Heart right ventricle (tissue), 16 donors: Measurements from ENCODE around the gene TTC23. TPM values are rescaled to one million over a fixed set of nuclear protein-coding genes. Genes with fewer than 3 reads are reported as not detected.

ENCODE experiments used
- ATAC-seq, 8 donors: fragments of 200-7000 bp; cut with Tn5 transposase; one replicate each; pipeline ENCODE4 v1.9.1; 2020; ENCODE audit warnings: mild to moderate bottlenecking in 8 of 8, moderate library complexity in 8 of 8, moderate number of reproducible peaks in 1 of 8
- DNase-seq, 2 donors: peaks; one replicate each; pipeline ENCODE4 v3.0.0-alpha.2; 2020
- H3K27ac ChIP-seq, 10 donors: fragments of 200-600 bp; sonication (generic) in 2 of 10; one replicate each; pipeline versions ENCODE4 v1.5.0 to v1.8.0; 2020 to 2022; ENCODE audit warnings: mild to moderate bottlenecking in 3 of 10
- H3K27me3 ChIP-seq, 7 donors: fragments of 200-600 bp; one replicate each; pipeline ENCODE4 v1.8.0; 2021 to 2022; ENCODE audit warnings: mild to moderate bottlenecking in 2 of 7
- H3K36me3 ChIP-seq, 9 donors: fragments of 200-600 bp; sonication (generic) in 1 of 9; one replicate each; pipeline versions ENCODE4 v1.5.0 to v1.8.0; 2020 to 2022; ENCODE audit warnings: mild to moderate bottlenecking in 2 of 9
- H3K4me1 ChIP-seq, 9 donors: fragments of 200-600 bp; sonication (generic) in 1 of 9; one replicate each; pipeline versions ENCODE4 v1.5.0 to v1.8.0; 2020 to 2022; ENCODE audit warnings: mild to moderate bottlenecking in 4 of 9
- H3K4me3 ChIP-seq, 10 donors: fragments of 200-600 bp; sonication (generic) in 2 of 10; one replicate each; pipeline versions ENCODE4 v1.5.0 to v1.8.0; 2020 to 2022; ENCODE audit warnings: mild to moderate bottlenecking in 7 of 10, moderate library complexity in 2 of 10
- H3K9me3 ChIP-seq, 11 donors: fragments of 200-600 bp in 10 of 11; sonication (generic) in 2 of 11; one replicate each; pipeline versions ENCODE4 v1.5.0 to v1.8.0; 2013 to 2022; ENCODE audit warnings: mild to moderate bottlenecking in 2 of 11, control low read depth in 1 of 11, moderate library complexity in 1 of 11
- WGBS, 2 donors: extraction: QIAGEN DNeasy Blood & Tissue Kit; methylation state at CpG; one replicate each; pipeline ENCODE4 v1.1.7; 2013; ENCODE audit warnings: inconsistent platforms in 1 of 2; 5-methylcytosine and 5-hydroxymethylcytosine counted together
- intact Hi-C, 10 donors: fragments of 100-400 bp; cut with DNase I; formaldehyde crosslinking; loops; one replicate each; pipeline versions ENCODE4 v1.11.1 to v1.14.2; 2022
- polyA plus RNA-seq, 2 donors: library from polyadenylated mRNA; stranded (reverse); fragments of 200-250 nt; gene quantifications; one replicate each; pipeline ENCODE4 v1.2.3, GENCODE V29; 2013
- total RNA-seq, 10 donors: library from RNA; stranded (reverse); fragmentation: NEBNext Ultra II Directional in 3 of 10; extraction: Animal tissue kit (Norgen Biotek cat#: 25700) in 3 of 10; gene quantifications; one replicate each; pipeline versions ENCODE4 v1.2.1 to v1.2.4, GENCODE V29; 2021 to 2023
- TF ChIP-seq, protein P1 (sequence below), 9 donors: fragments of 200-600 bp; sonication (generic) in 2 of 9; IDR thresholded peaks; one replicate each; pipeline versions ENCODE4 v1.5.0 to v1.8.0; 2021 to 2022; ENCODE audit warnings: antibody characterized with exemption in 9 of 9, mild to moderate bottlenecking in 5 of 9, moderate library complexity in 1 of 9
- donor health status: Arrhythmogenic right ventricular cardiomyopathy.
- donor health status: ischemic (EF 13 %, LVEDD 7.1; RV severe dilation, severe dysfunction).
- donor health status: healthy with polysubstance abuse.
- donor health status: DM: no; HTN: yes; CAD: no.
- donor health status: DM: no; HTN: no; CAD: no.
- donor health status: ischemic (EF 25% LVEDD 6.9; RV normal size, moderate dysfunction).
- donor health status: ischemic (EF 25% LVEDD 5.7; RV mildly dilated, moderate dysfunction).
- donor health status: healthy.
- donor health status: DM: yes; HTN: yes; CAD: no.
- donor health status: Ischemic cardiomyopathy.
- donor health status: ischemic (EF 35%, LVEDD 5.7; RV mildly dilated, moderate dysfunction).
- donor health status: nonischemic (EF 11% LVEDD 7.7; RV severe dilation, severe dysfunction).
- donor health status: DM: yes; HTN: yes; CAD: no.
- donor health status: PGD.
- donor health status: ischemic (EF 29% LVEDD 5.4; RV normal size, mild dysfunction).
- donor health status: nonischemic (EF 23%, LVEDD 6.1; RV moderate dilation, normal function).

TTC23 gene
- total and polyA plus RNA-seq, 12 donors, result 6.0 to 16.9 (median 10.9) TPM

DNA sequence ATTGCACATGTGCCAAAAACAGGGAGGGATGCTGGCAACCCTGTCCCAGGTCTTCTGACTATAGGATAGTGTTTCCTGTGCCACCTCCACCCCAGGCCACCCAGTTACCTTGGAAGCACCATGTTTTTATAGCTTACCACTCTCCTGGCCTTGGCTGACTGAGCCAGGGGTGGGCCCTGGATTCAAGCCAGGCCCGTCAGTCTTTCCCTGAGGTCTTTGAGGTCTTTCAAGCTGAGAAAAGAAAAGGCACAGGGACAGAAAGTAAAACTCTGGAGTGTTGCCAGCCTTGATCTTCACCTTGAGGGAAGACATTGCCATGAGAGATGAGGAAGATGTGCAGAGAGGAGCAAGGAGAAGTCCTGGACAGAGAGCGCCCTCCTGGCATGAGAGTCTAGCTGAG lies 98.2 kb downstream of the TTC23 start:
- no peak for DNase-seq
- intact Hi-C loops, result loop anchor here in 1 of 10 donors (10.0 kb wide), 1 partner anchor 64 kb away; no protein-coding TSS in a partner anchor
- no peak overlapping the region for H3K4me3 ChIP-seq
- H3K27ac ChIP-seq, result no peak overlapping the region
- peaks cover 0 to 67% (median 7%) of the 10 kb centered on the region in 9 donors for H3K36me3 ChIP-seq
- H3K4me1 ChIP-seq, result peaks cover 0 to 18% (median 13%) of the 10 kb centered on the region in 9 donors
- no peaks in the 10 kb centered on the region for H3K9me3 ChIP-seq
- ATAC-seq, result no peak
- TF ChIP-seq, protein P1, sequence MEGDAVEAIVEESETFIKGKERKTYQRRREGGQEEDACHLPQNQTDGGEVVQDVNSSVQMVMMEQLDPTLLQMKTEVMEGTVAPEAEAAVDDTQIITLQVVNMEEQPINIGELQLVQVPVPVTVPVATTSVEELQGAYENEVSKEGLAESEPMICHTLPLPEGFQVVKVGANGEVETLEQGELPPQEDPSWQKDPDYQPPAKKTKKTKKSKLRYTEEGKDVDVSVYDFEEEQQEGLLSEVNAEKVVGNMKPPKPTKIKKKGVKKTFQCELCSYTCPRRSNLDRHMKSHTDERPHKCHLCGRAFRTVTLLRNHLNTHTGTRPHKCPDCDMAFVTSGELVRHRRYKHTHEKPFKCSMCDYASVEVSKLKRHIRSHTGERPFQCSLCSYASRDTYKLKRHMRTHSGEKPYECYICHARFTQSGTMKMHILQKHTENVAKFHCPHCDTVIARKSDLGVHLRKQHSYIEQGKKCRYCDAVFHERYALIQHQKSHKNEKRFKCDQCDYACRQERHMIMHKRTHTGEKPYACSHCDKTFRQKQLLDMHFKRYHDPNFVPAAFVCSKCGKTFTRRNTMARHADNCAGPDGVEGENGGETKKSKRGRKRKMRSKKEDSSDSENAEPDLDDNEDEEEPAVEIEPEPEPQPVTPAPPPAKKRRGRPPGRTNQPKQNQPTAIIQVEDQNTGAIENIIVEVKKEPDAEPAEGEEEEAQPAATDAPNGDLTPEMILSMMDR (IDR thresholded peaks at IDR 0.05), result no peak
- no peaks in the 10 kb centered on the region for H3K27me3 ChIP-seq
- 87 to 88% methylated on average over 2 of the region's 2 CpGs for WGBS, 2 donors

DNA sequence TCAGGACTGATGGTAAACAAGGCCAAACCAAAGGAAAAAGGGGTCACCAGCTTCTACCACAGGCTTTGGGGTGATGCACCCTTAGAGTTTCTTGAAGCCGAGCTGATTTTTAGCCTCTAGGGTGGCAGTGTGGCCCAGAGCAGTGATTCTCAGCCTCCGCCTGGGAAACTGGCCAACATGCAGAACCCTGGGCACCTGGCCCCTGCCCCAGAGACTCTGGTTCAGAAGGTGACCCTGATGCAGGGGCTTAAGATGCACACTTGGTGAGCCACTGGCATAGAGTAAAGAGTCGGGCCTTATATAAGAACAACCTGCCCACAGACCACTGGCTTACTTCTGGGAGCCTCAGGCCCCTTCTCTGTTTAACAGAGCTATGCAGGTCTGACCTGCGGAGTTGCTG lies 100.0 kb downstream of the TTC23 start:
- no peak for DNase-seq

DNA sequence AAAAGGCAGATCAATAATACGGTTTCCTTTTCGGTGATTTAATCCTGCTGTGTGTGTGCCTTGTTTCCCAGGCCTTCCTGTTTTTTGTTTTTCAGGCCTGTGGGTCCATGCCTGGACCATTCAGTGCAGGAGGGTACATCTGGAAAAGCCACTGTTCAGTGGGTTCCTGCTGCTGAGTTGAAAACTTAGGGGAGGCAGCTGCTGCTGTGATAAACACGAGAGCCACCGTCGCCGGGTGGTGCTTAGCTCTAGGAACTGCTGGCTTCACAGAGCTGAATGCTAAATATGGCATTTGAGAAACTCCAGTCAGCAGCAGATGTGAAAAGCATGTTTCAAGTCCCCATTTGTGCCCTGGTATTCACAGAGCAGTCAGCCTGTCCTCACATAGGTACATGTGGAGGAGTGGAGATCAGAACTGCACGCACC lies 100.5 kb downstream of the TTC23 start:
- Histone ChIP-seq H3K36me3 (peaks cover 0 to 53% (median 3%) of the 10 kb centered on the region in 9 donors), H3K4me3 (no peak overlapping the region), H3K9me3 (no peaks in the 10 kb centered on the region), H3K4me1 (peaks cover 0 to 22% (median 14%) of the 10 kb centered on the region in 9 donors), H3K27ac (peak overlapping the region in 5 of 10 donors; percentile 2 to 50 (median 15)), H3K27me3 (no peaks in the 10 kb centered on the region)
- WGBS, 2 donors, result 38 to 43% methylated on average over 7 of the region's 7 CpGs
- TF ChIP-seq, protein P1 (IDR thresholded peaks at IDR 0.05), result no peak
- intact Hi-C loops, result loop anchor here in 2 of 10 donors (1.0 to 5.0 kb wide), 2 partner anchors 20 to 1267 kb away; no protein-coding TSS in a partner anchor
- DNase-seq, result no peak
- peak in 6 of 8 donors; percentile 9 to 70 (median 40) for ATAC-seq

More for the DNA sequence above, 100.0 kb downstream of the TTC23 start:
- H3K4me3 ChIP-seq, result no peak overlapping the region
- peak overlapping the region in 5 of 10 donors; percentile 2 to 50 (median 15) for H3K27ac ChIP-seq
- peak in 7 of 8 donors; percentile 19 to 64 (median 41) for ATAC-seq
- peaks cover 2 to 18% (median 13%) of the 10 kb centered on the region in 9 donors for H3K4me1 ChIP-seq
- TF ChIP-seq, protein P1 (IDR thresholded peaks at IDR 0.05), result no peak
- peaks cover 0 to 57% (median 3%) of the 10 kb centered on the region in 9 donors for H3K36me3 ChIP-seq
- intact Hi-C loops, result loop anchor here in 1 of 10 donors (5.0 kb wide), 1 partner anchor 1267 kb away; no protein-coding TSS in a partner anchor
- 74 to 78% methylated on average over 4 of the region's 4 CpGs for WGBS, 2 donors
- no peaks in the 10 kb centered on the region for H3K9me3 ChIP-seq
- H3K27me3 ChIP-seq, result no peaks in the 10 kb centered on the region

DNA sequence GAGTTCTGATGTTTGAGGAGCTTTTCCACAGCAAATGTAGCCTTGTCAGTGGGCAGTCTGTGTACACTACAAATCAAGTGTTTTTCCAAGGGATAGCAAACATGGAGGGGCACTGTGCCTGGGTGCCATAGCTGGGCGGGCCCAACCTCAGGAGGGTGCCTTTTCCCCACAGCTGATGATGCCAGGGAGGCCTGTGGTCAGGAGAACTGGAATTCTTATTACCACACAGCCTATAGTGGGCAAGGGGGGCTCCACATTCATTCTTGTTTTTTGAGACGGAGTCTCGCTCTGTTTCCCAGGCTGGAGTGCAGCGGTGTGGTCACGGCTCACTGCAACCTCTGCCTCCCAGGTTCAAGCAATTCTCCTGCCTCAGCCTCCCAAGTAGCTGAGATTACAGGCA lies 102.7 kb downstream of the TTC23 start:
- Histone ChIP-seq H3K36me3 (peaks cover 0 to 42% (median 3%) of the 10 kb centered on the region in 9 donors), H3K4me3 (no peak overlapping the region), H3K27me3 (no peaks in the 10 kb centered on the region), H3K4me1 (peaks cover 0 to 29% (median 15%) of the 10 kb centered on the region in 9 donors), H3K9me3 (no peaks in the 10 kb centered on the region), H3K27ac (no peak overlapping the region)
- intact Hi-C loops, result loop anchor here in 1 of 10 donors (5.0 kb wide), 1 partner anchor 1264 kb away; no protein-coding TSS in a partner anchor
- no peak for ATAC-seq
- no peak for DNase-seq
- TF ChIP-seq, protein P1 (IDR thresholded peaks at IDR 0.05), result no peak
- WGBS, 2 donors, result 96 to 98% methylated on average over 5 of the region's 5 CpGs
